Stimulated activated CD8-positive, alpha-beta memory T cell treated with anti-CD3 and anti-CD28 coated beads, Interleukin-7, amount 100 ng/mL, for 48 hours (primary cell): Measurements from ENCODE around the gene SETD1A.
"Not testable (repeated sequence)": the region's sequence is repeated elsewhere in the genome, so short reads cannot be mapped to it uniquely, and the experiment has no call there.

Experiments used
- DNase-seq, 2 donors: peaks; one replicate each; pipeline ENCODE4 v3.0.0-alpha.2; 2020; ENCODE audit warnings: low read depth in 1 of 2; ENCODE audit errors: extremely low read depth in 1 of 2

Gene SETD1A

GRCh38 chr16:31013292-31013691 lies 55.7 kb downstream of the SETD1A start:
- not testable (repeated sequence) for DNase-seq

GRCh38 chr16:31016018-31016417 lies 58.5 kb downstream of the SETD1A start:
- DNase-seq = no peak

GRCh38 chr16:31017756-31018155 lies 60.2 kb downstream of the SETD1A start:
- not testable (repeated sequence) for DNase-seq

GRCh38 chr16:31020536-31020935 lies 63.0 kb downstream of the SETD1A start:
- no peak for DNase-seq

- no peak for DNase-seq
Observed at GRCh38 chr16:31022544-31023251, 65.1 kb downstream of the SETD1A start.

GRCh38 chr16:31023252-31023602 lies 65.7 kb downstream of the SETD1A start:
- no peak for DNase-seq

- no peak for DNase-seq
Observed at GRCh38 chr16:31023627-31024226, 66.2 kb downstream of the SETD1A start.

GRCh38 chr16:31025339-31025738 lies 67.8 kb downstream of the SETD1A start:
- no peak for DNase-seq

GRCh38 chr16:31029272-31029671 lies 71.7 kb downstream of the SETD1A start:
- DNase-seq = no peak

- DNase-seq = no peak
Observed at GRCh38 chr16:31031276-31031675, 73.7 kb downstream of the SETD1A start.

- peak; percentile 91 to 96 for DNase-seq
Observed at GRCh38 chr16:31032736-31033708, 75.5 kb downstream of the SETD1A start, which contains the start of gene STX4. Gene STX4 (plus strand): TSS chr16:31033558. CDS start chr16:31033806, 248 bp downstream.

GRCh38 chr16:31033709-31034492 lies 76.3 kb downstream of the SETD1A start:
- DNase-seq = peak; percentile 74 to 85
